DND-41 (cell line): ENCODE results near the gene MMP25.
A peak's percentile ranks its signal among the peaks of the same experiment; 100 is the strongest.

Experiments
- ATAC-seq: fragments of 200-7000 bp; cut with Tn5 transposase; 3 replicates; pipeline ENCODE4 v1.9.1; 2021; ENCODE audit warnings: low read depth; ENCODE audit not compliant: insufficient read depth
- DNase-seq: peaks from one replicate; pipeline ENCODE4 v3.0.0-alpha.2; 2020
- H2AFZ ChIP-seq: 2 replicates; pipeline ENCODE4 v1.6.0; 2012; ENCODE audit warnings: low read depth, low read length
- H3K27ac ChIP-seq: 2 replicates; pipeline ENCODE4 v1.5.1; 2012; ENCODE audit warnings: low read length, inconsistent platforms
- H3K27me3 ChIP-seq: fragments of 200-600 bp; sonication (generic); 2 replicates; pipeline ENCODE4 v1.6.0; 2012; ENCODE audit warnings: low read length, mild to moderate bottlenecking, inconsistent platforms; ENCODE audit not compliant: insufficient read depth, poor library complexity
- H3K36me3 ChIP-seq: 2 replicates; pipeline ENCODE4 v1.5.1; 2012; ENCODE audit warnings: low read length, inconsistent platforms; ENCODE audit not compliant: insufficient read depth
- H3K4me1 ChIP-seq: 2 replicates; pipeline ENCODE4 v1.5.1; 2012; ENCODE audit warnings: mild to moderate bottlenecking, low read length; ENCODE audit not compliant: insufficient read depth
- H3K4me2 ChIP-seq: 2 replicates; pipeline ENCODE4 v1.6.0; 2012; ENCODE audit warnings: mild to moderate bottlenecking, moderate library complexity, low read length, inconsistent platforms; ENCODE audit not compliant: insufficient read depth
- H3K4me3 ChIP-seq, 2 experiments: fragments of 200-600 bp in 1 of 2; shearing (Covaris generic) in 1 of 2; 2 replicates each; pipeline ENCODE4 v1.5.1; 2012 to 2016; ENCODE audit warnings: inconsistent platforms in 2 of 2, low read length in 2 of 2, mild to moderate bottlenecking in 2 of 2, low read depth in 1 of 2, moderate library complexity in 1 of 2
- H3K79me2 ChIP-seq: 2 replicates; pipeline ENCODE4 v1.6.0; 2012; ENCODE audit warnings: low read length, inconsistent platforms; ENCODE audit not compliant: insufficient read depth
- H3K9ac ChIP-seq: 2 replicates; pipeline ENCODE4 v1.6.0; 2012; ENCODE audit warnings: low read depth, mild to moderate bottlenecking, inconsistent platforms, low read length, moderate library complexity
- H3K9me3 ChIP-seq: 2 replicates; pipeline ENCODE4 v1.5.1; 2012; ENCODE audit warnings: low read length, moderate library complexity, mild to moderate bottlenecking, inconsistent platforms; ENCODE audit not compliant: insufficient read depth, severe bottlenecking
- H4K20me1 ChIP-seq: 2 replicates; pipeline ENCODE4 v1.6.0; 2012; ENCODE audit warnings: low read length; ENCODE audit not compliant: insufficient read depth
- EZH2 ChIP-seq: IDR thresholded peaks from 3 replicates; pipeline ENCODE4 v1.6.1; 2012; ENCODE audit warnings: borderline replicate concordance, low read depth, mild to moderate bottlenecking, moderate library complexity, low read length, inconsistent platforms; ENCODE audit not compliant: severe bottlenecking
- TF ChIP-seq, protein P1 (sequence below): IDR thresholded peaks from 2 replicates; pipeline ENCODE4 v1.5.1; 2012; ENCODE audit warnings: borderline replicate concordance, low read length, moderate library complexity, mild to moderate bottlenecking; ENCODE audit not compliant: poor library complexity, severe bottlenecking; ENCODE audit errors: extremely low read depth

Gene MMP25

DNA sequence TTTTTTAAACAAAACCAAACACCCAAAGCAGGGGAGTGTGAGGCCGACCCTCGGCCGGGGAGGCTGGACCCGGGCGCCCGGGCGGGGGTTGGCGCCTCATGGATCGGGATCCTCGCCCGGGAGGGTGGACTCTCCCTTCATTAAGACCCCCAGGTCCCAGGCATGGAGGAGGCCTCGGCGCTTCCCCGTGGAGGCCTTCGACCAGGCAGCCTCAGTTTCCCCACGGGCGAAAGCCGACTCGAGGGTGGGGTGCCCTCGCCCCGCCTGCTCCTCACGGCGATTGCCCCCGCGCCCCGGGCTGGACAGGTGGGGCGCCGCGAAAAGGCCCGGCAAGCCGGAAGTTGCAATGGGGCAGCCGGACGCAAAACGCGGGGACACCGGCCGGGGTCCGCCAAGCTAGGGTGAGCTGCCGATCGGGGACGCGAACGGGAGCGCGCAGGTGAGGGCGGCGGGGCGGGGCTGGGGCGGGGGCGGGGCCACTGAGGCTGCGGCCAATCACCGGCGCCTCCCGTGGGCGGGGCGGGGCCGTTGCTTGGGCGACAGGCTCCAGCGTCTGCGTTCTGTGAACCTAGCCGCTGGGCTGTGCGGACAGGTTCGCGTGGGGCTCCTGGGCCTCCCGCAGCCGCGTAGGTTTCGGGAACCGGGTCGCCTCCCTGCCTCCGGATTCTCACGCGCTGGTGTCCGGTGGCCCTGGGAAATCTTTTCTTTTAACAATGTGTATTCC, 60.0 kb downstream of the MMP25 start:
- H3K9me3 ChIP-seq: no peaks in the 10 kb centered on the region
- ATAC-seq: peak; percentile 99
- H3K27ac ChIP-seq: no peak overlapping the region
- peak overlapping the region; percentile 36; the same call in 1 of the 2 replicates for H3K9ac ChIP-seq
- DNase-seq: peak; percentile 79
- H3K36me3 ChIP-seq: no peaks in the 10 kb centered on the region
- peaks cover 22% of the 10 kb centered on the region for H3K4me1 ChIP-seq
- no peaks in the 10 kb centered on the region for H3K79me2 ChIP-seq
- no peak for TF ChIP-seq EZH2
- TF ChIP-seq, protein P1, sequence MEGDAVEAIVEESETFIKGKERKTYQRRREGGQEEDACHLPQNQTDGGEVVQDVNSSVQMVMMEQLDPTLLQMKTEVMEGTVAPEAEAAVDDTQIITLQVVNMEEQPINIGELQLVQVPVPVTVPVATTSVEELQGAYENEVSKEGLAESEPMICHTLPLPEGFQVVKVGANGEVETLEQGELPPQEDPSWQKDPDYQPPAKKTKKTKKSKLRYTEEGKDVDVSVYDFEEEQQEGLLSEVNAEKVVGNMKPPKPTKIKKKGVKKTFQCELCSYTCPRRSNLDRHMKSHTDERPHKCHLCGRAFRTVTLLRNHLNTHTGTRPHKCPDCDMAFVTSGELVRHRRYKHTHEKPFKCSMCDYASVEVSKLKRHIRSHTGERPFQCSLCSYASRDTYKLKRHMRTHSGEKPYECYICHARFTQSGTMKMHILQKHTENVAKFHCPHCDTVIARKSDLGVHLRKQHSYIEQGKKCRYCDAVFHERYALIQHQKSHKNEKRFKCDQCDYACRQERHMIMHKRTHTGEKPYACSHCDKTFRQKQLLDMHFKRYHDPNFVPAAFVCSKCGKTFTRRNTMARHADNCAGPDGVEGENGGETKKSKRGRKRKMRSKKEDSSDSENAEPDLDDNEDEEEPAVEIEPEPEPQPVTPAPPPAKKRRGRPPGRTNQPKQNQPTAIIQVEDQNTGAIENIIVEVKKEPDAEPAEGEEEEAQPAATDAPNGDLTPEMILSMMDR: no peak
- H2AFZ ChIP-seq: peak overlapping the region; percentile 58
- peak overlapping the region; percentile 96 for H3K4me2 ChIP-seq
- H3K4me3 ChIP-seq: peak overlapping the region in 1 of 2 experiments; percentile 57; a peak in 2 of 4 replicates
- H4K20me1 ChIP-seq: no peaks in the 10 kb centered on the region
- no peaks in the 10 kb centered on the region for H3K27me3 ChIP-seq
